Stimulated activated CD4-positive, alpha-beta T cell treated with anti-CD3 and anti-CD28 coated beads, TNF-alpha, amount 100 ng/mL, for 4 hours (primary cell): ENCODE data around the gene N4BP2L2.

Experiments
- DNase-seq, 3 experiments: peaks; one replicate each; pipeline ENCODE4 v3.0.0-alpha.2; 2020; ENCODE audit warnings: low read depth in 3 of 3

N4BP2L2 gene

DNA sequence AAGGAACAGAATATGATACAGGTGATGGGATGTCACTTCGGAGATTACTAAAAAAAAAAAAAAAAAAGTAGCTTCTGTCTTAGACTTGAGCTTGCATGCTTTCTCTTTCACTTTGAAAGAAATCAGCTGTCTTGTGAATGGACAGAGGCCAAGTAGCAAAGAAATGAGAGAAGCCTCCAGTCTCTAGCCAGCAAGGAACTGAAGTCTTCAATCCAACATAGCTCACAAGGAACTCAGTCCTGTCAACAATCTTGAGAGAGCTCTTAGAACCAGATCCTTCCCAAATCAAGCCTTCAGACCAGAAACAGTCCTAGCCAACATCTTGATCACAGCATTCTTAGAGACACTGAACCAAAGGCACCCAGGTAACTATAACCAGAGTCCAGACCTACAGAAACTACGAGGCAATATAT, 7.7 kb downstream of the N4BP2L2 start:
- no peak for DNase-seq

GRCh38 chr13:32528358-32528757, 10.2 kb downstream of the N4BP2L2 start:
- DNase-seq, result no peak

DNA sequence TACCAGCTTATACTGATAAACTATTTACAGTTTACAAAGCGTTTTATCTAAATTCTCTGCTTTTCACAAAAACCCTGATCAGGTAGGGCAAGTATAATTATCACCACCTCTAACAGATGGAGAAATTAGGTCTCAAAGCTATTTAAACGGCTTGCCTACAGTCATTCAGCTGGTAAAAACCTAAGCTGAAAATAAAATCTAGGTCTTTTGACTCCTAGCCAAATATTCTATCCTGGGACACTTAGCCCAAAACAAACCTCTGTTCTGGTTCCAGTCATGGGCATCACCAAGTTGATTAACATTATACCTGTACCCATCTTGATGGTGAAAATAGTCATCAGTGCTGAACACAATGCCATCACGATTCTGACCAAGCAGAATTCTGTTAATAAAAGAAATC, 11.4 kb downstream of the N4BP2L2 start:
- no peak for DNase-seq

DNA sequence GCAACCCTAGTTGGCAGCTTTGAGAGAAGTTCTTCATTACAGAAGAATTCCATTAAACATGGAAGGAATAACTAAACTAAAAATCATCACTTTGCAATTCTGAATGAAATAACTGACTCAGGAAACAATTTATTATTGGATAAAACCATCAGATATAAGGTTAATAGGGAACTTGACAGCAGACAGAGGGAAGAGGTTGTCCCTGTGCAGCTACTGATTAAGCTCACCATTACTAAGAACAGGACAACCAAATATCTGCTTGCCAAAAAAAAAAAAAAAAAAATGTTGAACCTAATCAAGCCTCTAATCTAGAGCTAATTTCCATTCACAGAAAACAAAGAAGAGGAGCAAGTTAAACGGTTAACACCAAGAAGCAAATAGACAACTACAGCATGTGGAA, 12.8 kb downstream of the N4BP2L2 start:
- no peak for DNase-seq

DNA sequence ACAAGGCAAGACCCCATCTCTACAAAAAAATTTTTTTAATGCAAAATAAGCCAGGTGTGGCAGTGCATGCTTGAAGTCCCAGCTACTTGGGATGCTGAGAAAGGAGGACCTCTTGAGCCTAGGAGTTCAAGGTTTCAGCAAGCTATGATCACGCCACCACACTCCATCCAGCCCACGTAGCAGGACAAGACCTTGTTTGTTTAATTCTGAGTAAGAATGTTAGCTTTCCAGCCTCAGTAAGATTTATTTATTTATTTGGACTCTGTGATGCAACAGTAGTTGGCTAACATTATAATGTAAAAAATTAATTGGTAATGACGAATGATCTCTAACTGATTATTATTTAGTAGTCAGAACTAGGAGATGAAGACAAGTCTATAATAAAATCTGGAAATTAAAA, 23.3 kb downstream of the N4BP2L2 start:
- DNase-seq, result no peak

DNA sequence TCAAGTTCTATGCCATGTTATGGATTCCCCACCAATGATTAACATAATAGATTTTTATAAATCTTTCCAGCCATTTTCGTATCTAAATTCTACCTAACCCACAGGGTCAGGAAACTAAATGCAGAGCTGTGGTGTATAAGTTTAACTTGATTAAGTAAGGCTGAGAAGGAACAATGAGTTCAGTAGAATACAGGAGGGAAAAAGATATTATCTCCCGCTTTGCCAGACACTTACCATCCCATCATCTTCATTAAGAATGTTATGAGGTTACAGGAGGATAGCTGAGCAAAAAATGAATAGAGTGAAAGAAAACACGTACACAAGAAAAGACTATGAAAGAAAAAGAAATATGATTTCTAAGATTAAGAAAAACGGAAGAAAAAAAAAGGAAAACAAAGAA, 27.1 kb downstream of the N4BP2L2 start:
- no peak for DNase-seq

DNA sequence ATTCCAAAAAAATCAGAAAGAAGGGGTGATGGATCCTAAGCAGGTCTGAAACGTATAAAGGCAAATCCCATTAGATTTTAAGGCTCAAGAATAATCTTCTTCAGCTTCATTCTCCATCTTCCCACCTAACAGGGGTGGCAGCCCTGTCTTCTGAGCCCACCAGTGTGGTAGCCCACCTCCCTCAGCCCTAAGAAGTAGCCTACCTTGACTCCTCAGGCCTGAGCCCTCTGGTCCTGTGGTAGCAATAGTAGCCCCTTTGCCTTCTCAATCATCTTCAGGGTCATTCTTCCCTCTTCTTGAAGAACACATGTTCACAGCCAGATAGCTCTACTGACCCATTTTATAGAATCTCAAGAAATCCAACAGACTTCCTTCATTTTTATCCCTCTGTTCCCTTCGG, 33.7 kb downstream of the N4BP2L2 start:
- DNase-seq, result no peak

- DNase-seq, result no peak
Observed at GRCh38 chr13:32504263-32504662, 34.3 kb downstream of the N4BP2L2 start.

DNA sequence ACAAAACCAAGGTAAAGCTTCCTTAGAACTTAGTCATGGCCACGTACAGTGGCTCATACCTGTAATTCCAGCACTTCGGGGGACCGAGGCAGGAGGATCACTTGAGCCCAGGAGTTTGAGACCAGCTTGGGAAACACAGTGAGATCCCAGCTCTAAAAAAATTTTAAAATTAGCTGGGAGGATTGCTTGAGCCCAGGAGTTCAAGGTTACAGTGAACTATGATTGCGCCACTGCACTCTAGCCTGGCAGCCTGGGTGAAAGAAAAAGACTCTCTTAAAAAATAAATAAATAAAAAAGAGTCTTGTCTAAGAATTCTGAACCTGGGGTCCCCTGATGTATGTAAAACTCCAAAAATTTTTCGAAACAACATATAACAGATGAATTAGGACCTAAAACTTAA, 34.9 kb downstream of the N4BP2L2 start:
- DNase-seq, result no peak

DNA sequence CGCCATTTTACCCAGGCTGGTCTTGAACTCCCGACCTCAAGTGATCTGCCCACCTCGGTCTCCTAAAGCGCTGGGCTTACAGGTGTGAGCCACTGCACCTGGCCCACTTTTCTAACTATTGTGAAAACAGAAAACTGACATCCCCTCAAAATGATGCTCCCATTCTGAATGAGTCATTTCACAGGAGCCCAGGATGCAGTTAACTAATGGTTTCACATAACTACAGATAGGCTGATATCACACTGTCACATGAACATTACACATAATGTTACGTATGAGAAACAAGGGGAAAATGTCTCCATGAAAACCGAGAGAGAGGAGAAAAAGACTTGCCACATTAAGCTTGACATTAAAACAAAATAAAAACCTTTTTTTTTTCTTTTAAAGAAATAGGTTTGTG, 37.5 kb downstream of the N4BP2L2 start:
- no peak for DNase-seq

DNA sequence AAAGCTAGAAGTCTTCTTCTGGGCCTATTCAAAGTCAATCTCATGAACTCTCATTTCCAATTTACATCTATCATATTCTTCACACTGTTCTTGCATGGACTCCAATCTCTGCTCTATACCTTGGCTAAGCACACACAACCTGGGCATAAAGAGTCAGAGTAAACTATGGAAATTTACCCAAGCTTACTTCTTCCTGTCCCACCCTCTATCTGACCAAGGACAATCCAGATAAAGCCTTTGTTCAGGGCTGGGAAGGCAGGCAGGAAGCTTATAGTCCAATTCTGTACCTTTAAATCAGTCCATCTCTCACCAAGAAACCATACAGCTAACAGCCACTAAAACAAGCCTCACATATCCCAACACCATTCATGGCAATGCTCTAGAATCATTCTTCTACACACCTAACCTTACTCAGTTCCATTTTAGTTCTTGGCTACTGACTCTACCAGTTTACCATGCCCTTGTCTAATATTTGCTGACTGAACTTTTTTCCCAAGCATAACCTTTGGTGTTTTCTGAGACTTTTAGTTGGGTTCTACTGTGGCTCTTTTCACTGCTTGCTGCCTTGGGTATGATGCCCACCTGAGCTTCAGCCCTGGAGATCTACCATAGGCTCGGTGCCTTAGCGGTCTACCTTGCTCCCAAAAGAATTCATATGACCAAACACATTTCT, 38.9 kb downstream of the N4BP2L2 start:
- DNase-seq, result no peak

DNA sequence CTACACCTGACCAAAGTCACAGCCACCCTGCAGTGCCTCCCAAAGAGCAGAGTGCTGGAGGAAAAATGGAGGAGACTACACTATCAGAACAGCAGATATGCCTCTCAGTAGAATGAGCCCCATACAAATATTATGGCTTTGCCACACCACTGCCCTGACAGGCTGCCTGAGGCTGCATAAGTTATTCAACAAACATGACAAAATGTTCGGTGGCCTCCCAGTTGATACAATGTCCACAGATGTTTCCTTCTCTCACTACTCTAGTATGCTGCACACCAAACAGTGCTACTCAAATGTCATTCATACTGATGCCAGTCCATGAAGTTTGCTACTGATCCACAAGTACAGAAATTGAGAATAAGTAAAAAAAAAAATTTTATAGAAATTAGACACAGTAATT, 41.0 kb downstream of the N4BP2L2 start:
- DNase-seq, result no peak

- DNase-seq, result no peak
Observed at GRCh38 chr13:32496599-32497160, 41.9 kb downstream of the N4BP2L2 start.

DNA sequence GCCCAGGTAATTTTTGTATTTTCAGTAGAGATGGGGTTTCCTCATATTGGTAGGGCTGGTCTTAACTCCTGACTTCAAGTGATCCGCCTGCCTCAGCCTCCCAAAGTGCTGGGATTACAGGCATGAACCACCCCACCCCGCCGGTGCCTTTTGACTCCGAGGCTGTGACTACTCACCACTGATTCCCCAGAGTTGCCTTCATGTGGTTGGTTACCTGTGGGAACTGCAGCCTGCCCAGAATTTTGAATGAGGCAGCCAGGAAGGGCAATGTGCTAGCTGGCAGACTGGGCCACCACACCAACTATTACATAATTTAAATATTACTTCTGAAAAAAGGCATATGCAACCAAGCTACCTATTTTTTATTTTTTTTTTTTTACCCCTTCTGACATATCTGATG, 42.8 kb downstream of the N4BP2L2 start:
- DNase-seq, result no peak

- DNase-seq, result no peak
Observed at GRCh38 chr13:32495429-32495828, 43.2 kb downstream of the N4BP2L2 start.

DNA sequence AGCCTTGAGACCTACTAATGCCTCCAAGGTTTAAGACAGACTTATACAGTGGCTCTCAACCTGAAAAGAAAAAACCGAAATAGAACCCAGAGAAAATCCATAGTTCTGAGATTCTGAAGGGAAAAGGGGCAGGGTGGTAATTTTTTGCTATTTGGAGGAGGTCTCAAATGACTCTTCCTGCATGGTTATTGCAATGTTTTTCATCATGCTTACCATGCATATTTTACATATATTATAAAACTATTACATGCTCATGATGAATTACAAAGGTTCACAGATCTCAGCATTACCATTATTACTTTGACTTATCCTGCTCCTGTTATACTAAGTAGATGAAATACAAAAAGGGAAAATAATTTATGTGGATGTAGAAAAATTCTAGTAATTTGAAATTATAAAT, 47.6 kb downstream of the N4BP2L2 start:
- no peak for DNase-seq

DNA sequence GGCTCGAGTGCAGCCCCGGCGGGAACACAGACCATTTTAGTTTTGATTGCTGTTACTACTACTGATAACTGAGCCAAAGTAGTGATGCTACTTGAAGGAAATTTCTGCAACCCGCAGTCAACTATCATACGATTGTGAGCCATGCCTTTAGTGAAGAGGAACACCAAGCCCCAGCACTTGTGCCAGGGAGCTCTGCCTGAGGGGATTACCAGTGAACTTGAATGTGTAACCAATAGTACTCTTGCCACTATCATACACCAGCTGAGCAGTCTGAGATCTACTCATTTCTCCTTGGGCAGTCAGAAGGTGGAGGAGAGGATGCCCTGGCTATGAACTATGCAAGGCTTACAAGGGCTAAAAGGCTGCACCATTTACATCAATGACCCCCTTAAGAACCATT, 61.7 kb downstream of the N4BP2L2 start:
- no peak for DNase-seq

GRCh38 chr13:32476021-32476731, 62.4 kb downstream of the N4BP2L2 start:
- no peak for DNase-seq

- no peak for DNase-seq
Observed at GRCh38 chr13:32474999-32475792, 63.4 kb downstream of the N4BP2L2 start.

DNA sequence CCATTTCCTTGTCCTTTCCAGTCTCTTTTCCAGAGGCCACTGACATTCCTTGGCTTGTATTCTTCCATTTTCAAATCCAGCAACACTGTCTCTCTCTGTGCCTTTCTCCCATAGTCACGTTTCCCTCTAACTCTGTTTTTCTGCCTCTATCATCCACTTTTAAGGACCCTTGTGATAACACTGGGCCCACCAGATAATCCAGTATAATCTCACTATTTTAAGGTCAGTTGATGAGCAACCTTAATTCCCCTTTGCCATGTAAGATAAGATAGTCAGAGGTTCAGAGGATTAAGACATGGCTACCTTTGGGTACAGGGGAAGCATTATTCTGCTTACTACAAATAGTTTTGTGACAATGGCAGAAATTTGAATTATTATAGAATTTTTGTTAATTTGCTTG, 64.9 kb downstream of the N4BP2L2 start:
- no peak for DNase-seq

GRCh38 chr13:32472194-32472621, 66.4 kb downstream of the N4BP2L2 start:
- DNase-seq, result no peak

DNA sequence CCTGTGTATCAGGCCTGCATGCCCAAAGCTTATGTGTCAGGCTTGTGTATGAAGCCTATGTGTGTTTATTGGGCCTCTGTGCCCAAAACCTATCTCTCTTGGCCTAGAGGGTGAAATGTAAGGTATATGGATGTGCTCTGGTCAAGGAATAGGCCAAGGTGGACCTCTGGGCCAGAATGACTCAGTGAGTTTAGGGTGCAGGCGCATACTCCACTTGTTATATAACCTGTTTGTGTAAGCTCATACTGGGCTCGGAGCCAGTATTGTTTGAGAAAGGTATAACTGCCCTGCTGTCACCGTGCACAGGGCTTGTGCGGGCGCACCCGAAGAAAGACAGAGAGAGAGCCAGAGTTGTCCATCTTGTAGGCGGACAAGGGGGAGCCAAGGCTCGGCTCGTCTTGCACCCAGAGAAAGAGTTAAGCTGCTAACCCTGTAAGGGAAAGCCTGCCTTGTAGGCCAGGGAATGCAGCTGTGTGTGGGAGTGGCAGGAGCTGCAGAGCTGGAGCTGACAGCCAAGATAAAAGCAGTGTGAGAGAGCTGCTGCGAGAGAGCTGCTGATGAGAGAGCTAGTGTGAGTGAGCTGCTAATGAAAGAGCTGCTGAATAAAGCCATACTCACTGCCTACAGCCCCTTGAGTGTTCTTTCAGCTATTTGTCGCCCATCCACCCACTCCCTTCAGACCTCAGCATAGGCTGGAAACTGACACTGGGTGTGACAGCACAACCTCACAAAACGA, 67.2 kb downstream of the N4BP2L2 start:
- no peak for DNase-seq
